Fibroblast of gingiva (primary cell): Measurements from ENCODE around the gene F11.
"Not testable (repeated sequence)": the region's sequence is repeated elsewhere in the genome, so short reads cannot be mapped to it uniquely, and the experiment has no call there.

ENCODE experiments used
- DNase-seq: peaks from one replicate; pipeline ENCODE4 v3.0.0-alpha.2; 2011; ENCODE audit warnings: low read depth

The F11 gene

GRCh38 chr4:186249785-186250754 lies 15.9 kb upstream of the F11 start:
- DNase-seq, result peak; percentile 7

DNA sequence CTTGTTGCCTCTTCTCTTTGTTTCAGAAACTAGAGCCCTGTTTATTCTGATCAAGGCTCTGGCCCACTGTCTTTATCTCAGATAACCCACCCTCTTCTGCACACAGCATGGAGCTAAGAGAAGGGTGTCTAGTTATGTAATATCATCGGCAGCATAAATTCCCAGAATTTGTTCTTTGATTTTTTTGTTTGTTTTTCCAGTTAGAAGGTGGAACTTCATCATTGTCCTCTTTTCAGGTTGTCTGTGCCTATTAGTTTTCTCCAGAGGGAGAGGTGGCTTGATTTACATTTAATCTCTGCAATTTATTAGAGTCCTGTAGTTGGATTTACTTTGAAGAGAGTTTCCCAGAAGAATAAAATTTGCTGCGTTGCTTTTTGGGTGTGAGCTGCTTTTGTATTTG lies 15.2 kb upstream of the F11 start:
- no peak for DNase-seq

DNA sequence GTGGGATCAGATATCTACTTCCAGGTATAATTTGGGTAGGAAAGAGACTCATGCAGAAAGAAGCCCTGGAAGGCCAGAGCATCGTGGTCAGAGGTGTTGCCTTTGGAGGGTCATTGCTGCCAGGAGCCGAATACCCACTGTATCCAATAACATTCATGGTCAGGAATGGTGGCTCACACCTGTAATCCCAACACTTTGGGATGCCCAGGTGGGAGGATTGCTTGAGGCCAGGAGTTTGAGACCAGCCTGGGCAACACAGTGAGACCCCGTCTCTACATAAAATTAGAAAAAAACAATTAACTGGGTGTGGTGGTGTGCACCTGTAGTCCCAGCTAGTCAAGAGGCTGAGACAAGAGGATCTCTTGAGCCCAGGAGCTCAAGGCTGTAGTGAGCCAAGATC lies 10.9 kb upstream of the F11 start:
- DNase-seq, result no peak

DNA sequence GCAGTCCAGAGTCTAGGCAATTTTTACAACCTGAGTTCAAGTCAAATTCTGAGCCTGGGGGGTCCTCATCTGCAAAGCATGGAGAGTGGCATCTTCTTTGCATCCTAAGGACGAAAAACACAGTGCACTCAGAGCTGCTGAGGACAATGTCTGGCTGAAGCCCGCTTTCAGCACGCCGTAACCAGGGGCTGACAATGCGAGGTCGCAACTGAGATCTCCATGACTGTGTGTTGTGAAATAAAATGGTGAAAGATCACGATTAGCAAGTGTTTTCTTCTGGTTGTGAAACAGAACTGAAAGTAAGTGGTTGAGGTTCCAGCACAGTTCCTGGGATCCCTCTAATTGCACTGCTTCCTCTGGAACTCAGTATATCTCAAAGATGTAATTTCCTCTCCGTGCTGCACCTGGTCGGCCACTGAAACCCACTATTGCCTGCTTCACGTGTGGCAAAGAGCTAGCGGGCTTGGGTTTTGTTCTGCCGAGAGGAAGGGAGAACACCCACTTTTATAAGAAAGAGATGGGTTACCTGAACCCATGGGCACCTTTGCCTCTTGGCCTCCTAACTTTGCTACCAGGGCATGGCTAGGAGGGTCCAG lies 7.7 kb upstream of the F11 start:
- DNase-seq, result no peak

GRCh38 chr4:186260117-186260503 lies 5.9 kb upstream of the F11 start:
- DNase-seq, result no peak

- DNase-seq, result no peak
Measured at GRCh38 chr4:186260504-186261448, 5.2 kb upstream of the F11 start.

GRCh38 chr4:186264660-186265059 lies 1.3 kb upstream of the F11 start:
- DNase-seq, result no peak

DNA sequence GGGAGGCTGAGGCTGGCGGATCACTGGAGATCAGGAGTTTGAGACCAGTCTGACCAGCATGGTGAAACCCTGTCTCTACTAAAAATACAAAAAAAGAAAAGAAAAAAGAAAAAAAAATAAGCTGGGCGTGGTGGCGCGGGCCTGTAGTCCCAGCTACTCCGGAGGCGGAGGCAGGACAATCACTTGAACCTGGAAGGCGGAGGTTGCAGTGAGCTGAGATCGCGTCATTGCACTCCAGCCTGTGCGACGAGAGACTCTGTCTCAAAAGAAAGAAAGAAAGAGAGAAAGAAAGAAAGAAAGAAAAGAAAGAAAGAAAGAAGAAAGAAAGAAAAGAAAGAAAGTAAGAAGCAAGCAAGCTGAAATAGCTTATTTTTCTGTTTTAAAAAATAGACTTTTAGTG lies 739 bp upstream of the F11 start:
- DNase-seq, result not testable (repeated sequence)

DNA sequence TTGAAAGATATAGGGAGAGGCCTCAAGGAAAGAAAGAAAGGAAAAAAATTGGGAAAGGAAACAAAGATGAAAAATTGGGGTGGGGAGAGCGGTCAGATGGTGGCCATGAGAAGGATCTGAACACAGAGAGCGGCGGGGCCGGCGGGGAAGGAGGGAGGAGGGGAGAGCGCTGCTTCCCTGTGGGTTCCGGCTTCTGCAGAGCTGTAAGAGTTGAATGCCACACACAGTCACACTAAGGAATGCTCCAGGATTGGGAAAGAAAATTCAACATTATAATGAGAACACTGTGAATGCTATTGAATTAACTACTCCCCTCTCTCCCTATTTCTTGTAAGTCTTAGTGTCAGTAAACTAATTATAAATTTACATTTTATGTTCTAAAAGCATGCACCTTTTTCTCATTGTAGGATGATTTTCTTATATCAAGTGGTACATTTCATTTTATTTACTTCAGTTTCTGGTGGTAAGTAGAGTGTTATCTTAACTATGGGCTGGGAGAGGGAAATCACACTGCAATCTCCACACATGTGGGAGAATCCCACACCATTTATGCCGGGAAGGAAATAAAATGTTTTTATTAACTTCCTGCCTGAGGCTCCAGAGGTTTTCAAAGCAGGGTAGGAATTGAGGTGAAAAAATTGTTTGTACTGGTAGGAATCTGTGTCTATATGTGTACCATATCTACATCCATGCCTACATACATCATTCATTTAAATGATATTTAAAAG lies 904 bp downstream of the F11 start:
- DNase-seq, result no peak

GRCh38 chr4:186271081-186271678 lies 5.2 kb downstream of the F11 start:
- no peak for DNase-seq

DNA sequence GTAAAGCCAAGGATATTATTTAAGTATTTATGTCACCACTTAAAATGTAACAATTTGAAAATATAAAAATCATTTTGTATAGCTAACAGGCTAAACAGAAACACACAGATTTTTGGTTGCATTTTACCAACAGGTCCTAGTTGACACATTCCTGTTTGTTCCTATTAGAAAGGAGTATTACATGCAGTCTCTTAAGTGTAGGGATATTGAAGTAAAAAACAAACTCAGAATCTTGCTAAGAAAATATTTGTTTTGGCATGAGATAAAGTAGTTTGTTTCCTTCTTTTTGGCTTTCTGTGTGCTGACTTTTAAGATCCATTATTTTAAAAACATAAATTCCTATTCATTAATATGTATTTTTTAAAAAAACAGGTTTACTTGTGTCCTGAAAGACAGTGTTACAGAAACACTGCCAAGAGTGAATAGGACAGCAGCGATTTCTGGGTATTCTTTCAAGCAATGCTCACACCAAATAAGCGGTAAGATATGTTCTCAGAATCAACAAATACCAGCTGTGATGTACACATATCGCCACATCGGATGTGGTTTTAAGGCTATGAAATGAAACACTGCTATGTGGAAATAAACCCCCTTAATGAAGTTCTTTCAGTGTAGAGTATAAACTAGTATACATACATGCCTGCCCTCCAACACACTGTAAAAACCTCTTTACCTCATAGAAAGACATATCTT lies 6.9 kb downstream of the F11 start:
- DNase-seq, result no peak

DNA sequence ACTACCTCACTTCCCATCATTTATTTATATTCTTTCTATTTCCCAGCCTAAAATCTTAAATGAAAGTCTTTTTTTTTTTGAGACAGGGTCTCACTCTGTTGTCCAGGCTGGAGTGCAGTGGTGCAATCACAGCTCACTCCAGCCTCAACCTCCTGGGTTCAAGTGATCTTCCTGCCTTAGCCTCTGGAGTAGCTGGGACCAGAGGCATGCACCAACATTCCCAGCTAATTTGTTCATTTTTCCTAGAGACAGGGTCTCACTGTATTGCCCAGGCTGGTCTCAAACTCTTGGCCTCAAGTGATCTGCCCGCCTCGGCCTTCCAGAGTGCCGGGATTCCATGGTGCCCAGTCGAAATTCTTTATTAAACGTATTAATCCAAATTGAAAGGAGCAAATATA lies 7.4 kb downstream of the F11 start:
- not testable (repeated sequence) for DNase-seq

DNA sequence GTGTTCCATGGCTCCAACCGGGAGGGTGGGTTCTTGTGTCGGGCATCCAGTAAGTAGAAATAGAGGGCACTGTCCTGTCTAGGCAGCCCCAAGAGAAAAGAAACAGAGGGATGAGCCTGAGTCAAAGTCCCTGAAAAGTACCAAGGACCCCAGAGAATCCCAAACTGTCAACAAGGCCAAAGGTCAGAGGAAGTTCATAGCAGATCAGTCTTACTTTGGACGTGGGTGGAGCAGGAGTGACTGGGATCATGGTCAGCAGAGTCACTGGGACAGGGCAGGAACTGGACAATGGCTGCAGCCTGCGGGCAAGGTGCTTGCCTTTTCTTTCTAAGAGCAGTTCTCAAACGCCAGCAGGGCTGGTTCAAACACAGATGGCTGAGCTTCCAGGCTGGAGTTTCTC lies 17.3 kb downstream of the F11 start:
- DNase-seq, result no peak

GRCh38 chr4:186285147-186285546 lies 19.2 kb downstream of the F11 start:
- no peak for DNase-seq

DNA sequence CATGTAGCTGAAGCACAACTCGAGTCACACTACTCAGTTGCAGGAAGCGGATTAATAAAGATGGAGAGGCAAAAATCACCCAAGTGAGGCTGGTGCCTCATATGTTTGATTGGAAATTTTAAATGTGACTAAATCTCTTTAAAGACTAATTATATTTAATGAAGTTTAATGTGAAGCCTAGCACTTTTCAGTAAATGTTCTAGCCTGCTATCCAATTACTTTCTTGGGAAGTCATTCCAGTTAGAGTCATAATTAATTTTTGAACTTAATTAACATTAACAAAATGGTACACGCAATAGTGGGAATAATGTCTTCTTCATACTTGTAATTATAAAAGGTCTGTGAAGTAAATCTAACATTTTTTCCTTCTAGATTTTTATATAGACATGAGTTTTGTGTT lies 20.6 kb downstream of the F11 start:
- DNase-seq, result no peak

DNA sequence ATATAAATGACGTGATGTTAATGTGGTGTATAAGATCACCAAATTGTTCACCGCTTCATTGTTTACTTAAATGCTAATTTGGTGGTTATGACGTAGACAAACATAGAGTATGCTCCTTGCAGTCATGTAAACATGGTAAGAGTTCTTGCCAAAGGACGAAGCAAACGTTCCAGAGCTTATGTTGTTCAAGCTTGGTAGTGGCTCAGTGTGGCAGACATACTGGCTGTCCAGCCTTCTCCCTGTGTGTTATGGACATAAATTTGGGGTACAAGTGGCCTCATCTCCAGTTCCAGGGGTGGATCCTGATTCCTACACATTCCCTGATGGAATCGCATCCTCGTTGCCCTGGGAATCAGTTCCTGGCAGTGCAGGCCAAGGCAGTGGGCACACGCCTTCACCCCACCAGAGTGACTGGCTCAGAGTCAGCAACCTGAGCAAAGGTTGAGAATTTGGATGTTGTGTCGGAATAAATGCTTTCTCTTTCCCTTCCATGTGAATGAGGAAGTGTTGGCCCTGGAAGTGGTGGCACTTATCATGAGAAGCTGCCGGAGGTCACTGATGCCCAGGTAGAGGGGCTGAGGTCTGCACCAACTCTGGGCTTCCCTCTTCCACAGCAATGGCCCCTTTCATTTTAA lies 25.4 kb downstream of the F11 start:
- no peak for DNase-seq

DNA sequence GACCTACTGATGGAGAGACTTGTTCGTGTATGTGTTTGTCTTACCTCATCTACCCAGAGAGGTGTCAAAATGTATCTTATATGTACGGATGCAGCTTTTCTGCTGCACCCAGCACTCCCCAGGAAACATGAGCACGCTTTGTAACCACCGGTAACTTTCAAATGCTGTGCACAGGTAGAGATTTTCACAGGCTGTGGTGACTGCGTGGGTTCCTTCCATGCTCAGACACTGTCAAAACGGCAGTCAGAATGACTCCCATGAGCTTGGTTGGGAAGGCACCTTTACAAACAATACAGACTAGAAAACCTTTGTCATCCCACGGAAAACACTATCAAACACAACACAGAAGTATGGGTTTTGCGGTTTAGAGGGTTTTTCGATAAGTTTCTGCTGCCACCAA lies 28.2 kb downstream of the F11 start:
- DNase-seq, result no peak

DNA sequence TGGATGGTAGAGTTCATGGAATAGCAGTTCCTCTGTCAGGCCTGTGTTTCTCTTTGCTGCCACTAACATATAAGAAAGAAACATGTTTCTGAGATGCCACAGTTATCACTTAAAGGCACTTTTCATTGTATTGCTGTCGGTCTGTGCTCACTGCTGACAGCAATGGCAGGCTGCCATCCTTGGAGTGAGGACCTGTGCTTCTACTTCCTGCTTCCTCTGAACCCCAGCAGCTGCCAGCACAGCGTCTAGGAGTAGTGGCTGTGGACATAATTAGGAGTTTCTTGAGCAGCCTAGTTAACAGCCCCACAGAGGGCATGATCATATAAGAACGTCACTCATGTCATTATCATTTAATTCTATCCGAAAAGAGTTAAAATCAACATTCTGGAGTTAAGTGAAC lies 30.5 kb downstream of the F11 start:
- DNase-seq, result no peak

DNA sequence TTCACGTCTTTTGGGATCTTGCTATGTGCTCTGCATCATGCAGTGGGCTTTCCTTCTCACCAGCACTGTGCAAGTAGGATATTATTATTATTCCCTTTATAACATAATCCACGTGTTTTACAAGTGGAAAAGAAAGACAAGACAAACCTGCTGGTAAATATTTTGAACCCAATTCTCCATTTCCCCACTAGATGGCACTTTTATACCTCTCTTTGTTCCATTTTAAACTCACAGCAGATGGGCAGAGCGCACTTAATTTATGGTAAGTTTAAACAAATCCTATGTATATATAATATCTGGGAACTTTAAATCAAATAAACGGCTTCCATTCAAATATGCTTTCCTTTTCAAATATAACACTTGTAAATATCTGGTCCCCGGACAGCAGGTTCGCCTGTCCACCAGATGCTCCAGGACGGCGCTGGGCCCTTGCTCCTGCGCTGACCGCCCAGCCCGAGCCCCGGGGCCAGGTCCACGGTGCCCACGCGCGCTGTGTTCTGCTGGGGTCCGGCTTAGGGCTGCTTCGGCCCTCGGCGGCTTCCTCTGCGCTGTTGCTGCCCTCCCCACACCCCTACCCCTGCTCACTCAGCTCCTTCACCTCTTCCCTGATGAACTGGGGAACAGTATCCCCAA lies 31.1 kb downstream of the F11 start:
- peak; percentile 40 for DNase-seq
